ENCODE measurements around the gene NKIRAS1. TPM values are rescaled to one million over a fixed set of nuclear protein-coding genes. Genes with fewer than 3 reads are reported as not detected.

NKIRAS1 gene
- total RNA-seq, 1 experiment from 2014 or later, result 12.0 TPM

GRCh38 chr3:23880703-23881339 lies 36.0 kb downstream of the NKIRAS1 start:
- Histone ChIP-seq H2AFZ (ENCODE audit: low read depth, low read length, poor library complexity, severe bottlenecking) (no peak overlapping the region), H3K4me2 (ENCODE audit: low read length) (no peak overlapping the region), H3K4me3 (replicated peaks in 1 of 2; ENCODE audit: low read depth in 1 of 2, low read length in 2 of 2) (no peak overlapping the region), H4K20me1 (ENCODE audit: insufficient read depth) (0 out of 2 replicates have a peak, but pooled peaks cover 4% of the 10 kb centered on the region), H3K9ac (ENCODE audit: low read length) (no peak overlapping the region), H3K36me3 (ENCODE audit: control insufficient read depth in 1 of 2, insufficient read depth in 2 of 2, low read length in 2 of 2) (no peaks in the 10 kb centered on the region), H3K4me1 (ENCODE audit: control insufficient read depth in 1 of 2, insufficient read depth in 2 of 2, low read length in 2 of 2) (no peaks in the 10 kb centered on the region), H3K27me3 (ENCODE audit: insufficient read depth, low read length) (no peaks in the 10 kb centered on the region), H3K79me2 (ENCODE audit: insufficient read depth, low read length) (peaks cover 28% of the 10 kb centered on the region), H3K27ac (ENCODE audit: low read depth, low read length) (no peak overlapping the region), H3K9me3 (ENCODE audit: control insufficient read depth in 1 of 2, insufficient read depth in 1 of 2, low read depth in 1 of 2, low read length in 2 of 2) (no peaks in the 10 kb centered on the region), H3K9me2 (ENCODE audit: insufficient read depth) (no peaks in the 10 kb centered on the region)
- intact Hi-C loops (cut with micrococcal nuclease), result no loop called here
- CTCF ChIA-PET, result no interaction called here
- no TSS peak for BruUV-seq (replicated peaks)
- RAD21 ChIA-PET (ENCODE audit: low non-redundant PET in 1 of 2, low total read pairs in 2 of 2, uncharacterized antibody in 2 of 2, unreplicated experiment in 2 of 2), result no interaction called here
- POLR2A ChIA-PET, result no interaction called here
- TF ChIP-seq TCF7L2 (IDR thresholded peaks at IDR 0.05; ENCODE audit: borderline replicate concordance, extremely low read depth, insufficient read depth, insufficient read length) (no peak), YY1 (IDR thresholded peaks at IDR 0.05; ENCODE audit: extremely low read depth, insufficient replicate concordance, low read depth, low read length) (no peak), POLR2A (IDR thresholded peaks at IDR 0.05; ENCODE audit: borderline replicate concordance, extremely low read depth, insufficient read depth, insufficient read length) (no peak), SP1 (IDR thresholded peaks at IDR 0.05; ENCODE audit: low read depth) (no peak)
- no peak for DNase-seq (ENCODE audit: low read depth, low spot score)
- ATAC-seq, result no peak

GRCh38 chr3:23879485-23879884 lies 37.3 kb downstream of the NKIRAS1 start:
- BruUV-seq (replicated peaks), result no TSS peak
- no peak overlapping the region for H3K4me2 ChIP-seq (ENCODE audit: low read length)
- TF ChIP-seq RAD21 (IDR thresholded peaks at IDR 0.05; ENCODE audit: low read depth) (no peak), POLR2A (IDR thresholded peaks at IDR 0.05; ENCODE audit: borderline replicate concordance, extremely low read depth, insufficient read depth, insufficient read length) (no peak), CEBPB (IDR thresholded peaks at IDR 0.05; ENCODE audit: low read depth) (no peak), SIN3A (IDR thresholded peaks at IDR 0.05; ENCODE audit: low read depth) (no peak), MAX (IDR thresholded peaks at IDR 0.05) (no peak), TCF7L2 (IDR thresholded peaks at IDR 0.05; ENCODE audit: borderline replicate concordance, extremely low read depth, insufficient read depth, insufficient read length) (no peak), JUND (IDR thresholded peaks at IDR 0.05) (no peak), FOSL1 (IDR thresholded peaks at IDR 0.05; ENCODE audit: low read depth) (no peak), CBX3 (IDR thresholded peaks at IDR 0.05; ENCODE audit: low read depth) (no peak), EZH2phosphoT487 (IDR thresholded peaks at IDR 0.05; ENCODE audit: borderline replicate concordance) (no peak), EGR1 (IDR thresholded peaks at IDR 0.05; ENCODE audit: low read depth) (no peak), CTCF (IDR thresholded peaks at IDR 0.05 in 2 of 3, conservative IDR thresholded peaks at IDR 0.05 in 1 of 3; ENCODE audit: borderline replicate concordance in 1 of 3, insufficient read depth in 1 of 3, low read depth in 2 of 3, low read length in 2 of 3) (no peak), REST (IDR thresholded peaks at IDR 0.05; ENCODE audit: low read depth) (no peak)

More at GRCh38 chr3:23879485-23879884, 37.3 kb downstream of the NKIRAS1 start:
- Histone ChIP-seq H3K27me3 (ENCODE audit: insufficient read depth, low read length) (no peaks in the 10 kb centered on the region), H3K79me2 (ENCODE audit: insufficient read depth, low read length) (peaks cover 30% of the 10 kb centered on the region), H3K9me3 (ENCODE audit: control insufficient read depth in 1 of 2, insufficient read depth in 1 of 2, low read depth in 1 of 2, low read length in 2 of 2) (no peaks in the 10 kb centered on the region), H3K4me3 (replicated peaks in 1 of 2; ENCODE audit: low read depth in 1 of 2, low read length in 2 of 2) (no peak overlapping the region), H3K4me1 (ENCODE audit: control insufficient read depth in 1 of 2, insufficient read depth in 2 of 2, low read length in 2 of 2) (no peaks in the 10 kb centered on the region), H2AFZ (ENCODE audit: low read depth, low read length, poor library complexity, severe bottlenecking) (no peak overlapping the region), H3K36me3 (ENCODE audit: control insufficient read depth in 1 of 2, insufficient read depth in 2 of 2, low read length in 2 of 2) (no peaks in the 10 kb centered on the region), H4K20me1 (ENCODE audit: insufficient read depth) (peaks cover 4% of the 10 kb centered on the region; the same call in 1 of the 2 replicates), H3K9me2 (ENCODE audit: insufficient read depth) (no peaks in the 10 kb centered on the region), H3K9ac (ENCODE audit: low read length) (no peak overlapping the region), H3K27ac (ENCODE audit: low read depth, low read length) (no peak overlapping the region)
- POLR2A ChIA-PET, result no interaction called here
- DNase-seq (ENCODE audit: low read depth, low spot score), result no peak
- intact Hi-C loops (cut with micrococcal nuclease), result no loop called here
- RAD21 ChIA-PET (ENCODE audit: low non-redundant PET in 1 of 2, low total read pairs in 2 of 2, uncharacterized antibody in 2 of 2, unreplicated experiment in 2 of 2), result no interaction called here
- CTCF ChIA-PET, result no interaction called here
- ATAC-seq, result no peak

All from HCT116 (cell line).